Activated CD8-positive, alpha-beta memory T cell treated with anti-CD3 and anti-CD28 coated beads, Interleukin-2, amount 10 ng/mL, durations not matched to agents 7 days and 5 days (primary cell): ENCODE measurements around the gene CARD19. TPM values are rescaled to one million over a fixed set of nuclear protein-coding genes. Genes with fewer than 3 reads are reported as not detected.

Experiments used
- ATAC-seq: fragments of 150-1000 bp; cut with Tn5 transposase; one replicate; pipeline ENCODE4 v1.10.0; 2021; ENCODE audit warnings: moderate library complexity
- CTCF ChIA-PET: fragments of 350-600 bp; sonication (Branson Sonifier 250); formaldehyde crosslinking; loops from one replicate; lab custom pipeline; 2021; ENCODE audit warnings: antibody characterized with exemption; lab: Charles Lee
- DNase-seq: peaks from one replicate; pipeline ENCODE4 v3.0.0-alpha.2; 2020
- H3K27ac Mint-ChIP-seq: one replicate; pipeline ENCODE4 v1.8.0; 2021; ENCODE audit warnings: mild to moderate bottlenecking, mixed read lengths
- H3K27me3 Mint-ChIP-seq: one replicate; pipeline ENCODE4 v1.8.0; 2021; ENCODE audit warnings: mixed read lengths
- H3K36me3 Mint-ChIP-seq: one replicate; pipeline ENCODE4 v1.8.0; 2021; ENCODE audit warnings: mild to moderate bottlenecking, mixed read lengths
- H3K4me1 Mint-ChIP-seq: one replicate; pipeline ENCODE4 v1.8.0; 2021; ENCODE audit warnings: mixed read lengths
- H3K4me3 Mint-ChIP-seq: one replicate; pipeline ENCODE4 v1.8.0; 2021; ENCODE audit warnings: mild to moderate bottlenecking, moderate library complexity, mixed read lengths
- H3K9me3 Mint-ChIP-seq: one replicate; pipeline ENCODE4 v1.8.0; 2022; ENCODE audit warnings: low read depth, mixed read lengths
- total RNA-seq, 2 experiments: library from RNA; stranded (reverse); gene quantifications; one replicate each; pipeline ENCODE4 v1.2.3, GENCODE V29; 2021

Gene CARD19, protein sequence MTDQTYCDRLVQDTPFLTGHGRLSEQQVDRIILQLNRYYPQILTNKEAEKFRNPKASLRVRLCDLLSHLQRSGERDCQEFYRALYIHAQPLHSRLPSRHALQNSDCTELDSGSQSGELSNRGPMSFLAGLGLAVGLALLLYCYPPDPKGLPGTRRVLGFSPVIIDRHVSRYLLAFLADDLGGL
- 10 to 100 TPM; 45.0 to 83.0 TPM for total RNA-seq

DNA sequence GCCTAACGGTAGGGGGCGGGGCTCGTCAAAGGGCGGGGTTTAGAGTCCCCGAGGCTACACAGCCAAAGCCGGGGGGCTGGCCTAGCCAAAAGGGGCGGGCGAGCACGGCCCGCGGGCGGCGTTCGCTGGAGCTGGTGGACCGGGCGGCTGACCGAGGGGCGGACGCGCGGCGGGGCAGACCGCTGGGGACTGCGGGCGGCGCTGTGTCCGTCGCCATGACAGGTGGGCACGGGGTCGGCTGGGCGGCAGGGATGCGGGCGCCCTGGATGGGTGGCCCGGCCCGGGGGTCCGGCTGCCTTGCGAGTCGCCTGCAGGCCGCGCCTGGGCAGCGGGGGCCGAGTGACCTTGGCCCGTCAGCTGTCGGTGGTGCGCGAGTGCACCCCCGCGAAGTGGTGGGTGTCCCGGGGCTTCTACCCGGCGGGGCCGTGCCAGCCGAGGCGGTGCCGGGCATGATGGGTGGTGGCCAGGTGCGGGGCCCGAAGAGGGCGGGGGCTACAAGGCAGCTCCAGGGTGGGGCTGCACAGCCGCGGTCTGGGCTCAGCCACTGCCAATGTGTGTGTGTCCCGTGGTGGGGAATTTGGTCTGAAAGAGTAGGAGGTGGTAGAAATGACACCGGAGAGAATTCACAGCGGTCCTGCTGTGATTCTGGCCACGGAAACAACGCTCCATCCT, at the start of gene CARD19:
TSS of gene CARD19 (plus strand) at position 87 of the 672 bp plus-strand sequence. CDS start at position 216, 129 bp downstream.
- Mint-ChIP-seq H3K36me3 (peaks cover 29% of the 10 kb centered on the region), H3K27ac (peak within 1 kb of the TSS; percentile 100), H3K4me3 (peak within 1 kb of the TSS; percentile 88), H3K4me1 (peaks cover 75% of the 10 kb centered on the region), H3K9me3 (peaks cover 10% of the 10 kb centered on the region), H3K27me3 (no peaks in the 10 kb centered on the region)
- CTCF ChIA-PET = interaction anchor here (0.9 to 5.4 kb wide), 9 partner anchors 12 to 470 kb away, joined by 3 to 52 read pairs (median 4); no protein-coding TSS in a partner anchor
- DNase-seq (peak; percentile 73), ATAC-seq (peak; percentile 11)

DNA sequence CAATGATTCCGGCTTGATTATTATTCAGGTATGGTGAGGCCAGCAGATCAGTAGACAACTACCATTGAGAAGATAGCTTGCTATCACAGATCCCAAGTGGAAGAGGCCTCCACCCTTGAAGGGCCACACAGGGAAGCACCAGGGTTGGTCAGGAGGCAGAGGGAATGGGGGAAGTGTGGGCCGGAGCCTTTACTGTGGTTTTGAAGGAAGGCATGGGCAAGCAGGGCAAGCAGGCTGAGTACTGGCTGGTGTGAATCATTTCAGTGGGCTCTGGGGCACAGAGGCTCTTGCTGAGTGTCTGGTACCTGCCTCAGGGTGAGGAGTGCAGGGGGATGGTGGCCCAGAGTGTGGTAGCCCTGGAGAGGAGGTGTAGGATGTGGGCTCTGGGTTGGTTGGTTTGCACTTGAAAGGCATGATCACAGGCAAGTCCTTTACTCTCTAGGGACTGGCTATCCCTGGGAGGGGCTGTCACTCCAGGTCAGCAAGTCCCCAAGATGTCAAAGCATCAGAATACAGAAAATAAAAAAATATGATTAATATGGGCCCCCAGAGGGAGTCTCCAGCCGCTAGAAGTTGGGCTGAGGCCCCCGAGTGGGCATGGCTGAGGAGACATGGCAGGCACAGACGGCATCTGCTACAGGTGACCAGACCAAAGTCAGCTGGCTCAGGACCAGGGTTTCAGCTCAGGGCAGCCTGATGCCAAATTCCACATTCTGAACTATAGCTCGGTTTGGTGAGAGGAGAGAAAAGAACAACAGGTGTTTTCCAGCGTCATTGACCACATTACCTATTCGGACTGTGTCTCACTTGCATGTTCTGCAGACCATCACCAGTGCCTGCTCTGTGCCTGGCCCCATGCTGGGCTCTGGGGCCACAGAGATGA, 47.2 kb upstream of the CARD19 start:
- H3K4me3 Mint-ChIP-seq = no peak overlapping the region
- H3K9me3 Mint-ChIP-seq = peaks cover 2% of the 10 kb centered on the region
- ATAC-seq = peak; percentile 68
- CTCF ChIA-PET = no interaction called here
- H3K36me3 Mint-ChIP-seq = peaks cover 2% of the 10 kb centered on the region
- H3K27me3 Mint-ChIP-seq = peaks cover 4% of the 10 kb centered on the region
- peaks cover 7% of the 10 kb centered on the region for H3K4me1 Mint-ChIP-seq
- no peak overlapping the region for H3K27ac Mint-ChIP-seq
- DNase-seq = no peak

DNA sequence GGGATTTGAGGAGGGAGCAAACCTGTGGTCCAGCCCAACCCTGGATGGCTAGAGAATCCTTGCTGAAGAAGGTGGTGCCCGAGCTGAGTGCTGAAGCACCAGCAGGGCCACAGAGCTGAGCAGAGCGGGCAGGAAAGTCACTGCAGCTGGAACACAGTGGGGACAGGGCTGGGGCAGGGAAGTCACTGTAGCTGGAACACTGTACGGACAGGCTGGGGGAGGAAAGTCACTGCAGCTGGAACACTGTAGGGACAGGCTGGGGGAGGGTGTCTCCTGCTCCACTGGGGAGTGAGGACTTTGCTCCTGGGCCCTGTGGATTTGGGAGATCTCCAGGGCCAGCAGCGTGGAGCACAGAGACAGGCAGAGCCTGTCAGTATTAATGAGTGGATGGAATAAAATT, 46.5 kb upstream of the CARD19 start:
- Mint-ChIP-seq H3K4me1 (peaks cover 9% of the 10 kb centered on the region), H3K27ac (no peak overlapping the region)

DNA sequence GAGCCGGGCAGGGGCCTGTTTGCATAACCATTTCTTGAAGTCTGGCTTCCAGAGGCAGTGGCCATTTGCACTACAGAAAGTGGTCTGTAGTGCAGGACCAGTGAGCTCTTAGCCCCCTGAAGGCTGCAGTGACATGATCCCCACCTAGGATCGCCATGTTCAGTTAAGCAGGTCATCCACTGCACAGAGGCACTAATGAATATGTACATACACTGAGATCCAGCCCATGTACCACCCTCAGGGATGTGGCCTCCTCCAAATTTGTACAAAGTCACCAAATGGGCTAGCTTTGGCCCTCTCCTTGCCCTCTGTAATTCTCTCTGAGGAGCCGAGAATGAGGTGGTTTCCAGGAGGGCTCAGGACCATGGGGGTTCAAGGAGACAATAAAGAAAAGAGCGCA, 45.8 kb upstream of the CARD19 start:
- CTCF ChIA-PET = interaction anchor here (0.8 to 1.4 kb wide), 3 partner anchors 9 to 47 kb away, joined by 3 to 4 read pairs (median 4); no protein-coding TSS in a partner anchor
- no peak overlapping the region for H3K4me3 Mint-ChIP-seq
- H3K4me1 Mint-ChIP-seq = peaks cover 11% of the 10 kb centered on the region
- no peaks in the 10 kb centered on the region for H3K9me3 Mint-ChIP-seq
- H3K27me3 Mint-ChIP-seq = peaks cover 4% of the 10 kb centered on the region
- ATAC-seq (no peak), DNase-seq (no peak)
- H3K27ac Mint-ChIP-seq = no peak overlapping the region
- no peaks in the 10 kb centered on the region for H3K36me3 Mint-ChIP-seq

More for the DNA sequence above, 46.5 kb upstream of the CARD19 start:
- DNase-seq = no peak
- ATAC-seq = no peak
- H3K9me3 Mint-ChIP-seq = peaks cover 2% of the 10 kb centered on the region
- peaks cover 2% of the 10 kb centered on the region for H3K36me3 Mint-ChIP-seq
- CTCF ChIA-PET = interaction anchor here (0.8 to 1.4 kb wide), 2 partner anchors 10 to 46 kb away, joined by 3 to 4 read pairs; no protein-coding TSS in a partner anchor
- peaks cover 4% of the 10 kb centered on the region for H3K27me3 Mint-ChIP-seq
- no peak overlapping the region for H3K4me3 Mint-ChIP-seq

DNA sequence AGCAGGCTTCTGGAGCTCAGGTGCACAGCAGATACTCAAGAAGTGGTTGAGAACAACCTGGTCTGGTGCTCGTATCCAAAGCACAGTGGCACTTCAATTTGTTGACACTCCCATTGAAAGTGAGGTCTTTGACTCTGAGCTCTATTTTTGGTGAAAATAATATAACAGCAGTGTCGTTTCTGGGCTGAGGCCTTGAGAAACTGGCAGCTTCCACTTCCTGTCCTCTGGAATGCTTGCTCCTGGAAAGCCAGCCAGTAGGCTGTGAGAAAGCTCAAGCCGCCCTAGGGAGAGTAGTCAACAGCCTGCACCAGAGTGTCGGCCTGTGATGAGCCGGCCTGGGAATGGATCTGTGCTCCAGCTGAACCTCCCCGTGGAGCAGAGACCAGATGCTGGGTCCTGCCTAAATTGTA, 44.3 kb upstream of the CARD19 start:
- CTCF ChIA-PET = interaction anchor here (0.9 to 2.5 kb wide), 4 partner anchors 10 to 57 kb away, joined by 4 to 7 read pairs (median 5); no protein-coding TSS in a partner anchor
- Mint-ChIP-seq H3K4me1 (peaks cover 11% of the 10 kb centered on the region), H3K36me3 (no peaks in the 10 kb centered on the region), H3K27me3 (no peaks in the 10 kb centered on the region), H3K27ac (no peak overlapping the region), H3K4me3 (no peak overlapping the region), H3K9me3 (no peaks in the 10 kb centered on the region)
- ATAC-seq = no peak
- DNase-seq = no peak

DNA sequence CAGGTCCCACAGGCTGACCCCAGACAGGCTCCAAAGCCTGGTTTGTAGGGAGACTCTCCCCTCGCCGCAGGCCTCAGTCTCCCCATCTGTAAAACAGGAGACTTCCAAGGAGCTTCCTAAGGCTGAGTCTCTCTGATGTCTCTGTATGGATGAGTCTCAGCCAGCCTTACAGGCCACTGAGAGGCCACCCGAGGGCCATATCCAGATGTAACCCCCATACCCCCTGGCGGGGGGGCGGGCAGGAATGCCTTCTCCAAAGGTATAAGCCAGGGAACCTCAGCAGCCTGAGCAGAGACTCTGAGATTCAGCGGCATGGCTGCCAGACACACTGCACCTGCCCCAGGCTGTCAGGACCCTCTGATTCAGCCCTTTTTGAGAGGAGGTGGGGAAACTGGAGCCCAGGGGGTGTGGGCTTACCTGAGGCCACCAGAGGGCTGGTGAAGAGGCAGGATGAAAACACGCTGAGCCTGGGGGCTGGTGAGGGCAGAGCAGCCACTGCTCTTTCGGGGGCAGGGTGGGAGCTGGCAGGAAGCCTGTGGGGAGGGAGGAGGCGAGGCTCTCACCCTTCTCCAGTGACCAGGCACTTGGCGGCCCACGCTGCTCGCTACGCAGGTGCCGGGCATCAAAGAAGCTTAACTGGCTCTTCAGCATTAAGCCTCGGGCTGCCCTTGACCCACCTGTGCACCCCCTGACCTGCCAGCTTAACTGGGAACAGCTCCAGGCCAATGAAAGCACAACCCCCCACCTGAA, 43.1 kb upstream of the CARD19 start:
- H3K27me3 Mint-ChIP-seq = no peaks in the 10 kb centered on the region
- H3K27ac Mint-ChIP-seq = no peak overlapping the region
- CTCF ChIA-PET = interaction anchor here (0.6 to 2.5 kb wide), 4 partner anchors 27 to 63 kb away, joined by 3 to 7 read pairs (median 5); no protein-coding TSS in a partner anchor
- H3K4me1 Mint-ChIP-seq = peaks cover 14% of the 10 kb centered on the region
- H3K4me3 Mint-ChIP-seq = no peak overlapping the region
- ATAC-seq (no peak), DNase-seq (no peak)
- no peaks in the 10 kb centered on the region for H3K36me3 Mint-ChIP-seq
- no peaks in the 10 kb centered on the region for H3K9me3 Mint-ChIP-seq

DNA sequence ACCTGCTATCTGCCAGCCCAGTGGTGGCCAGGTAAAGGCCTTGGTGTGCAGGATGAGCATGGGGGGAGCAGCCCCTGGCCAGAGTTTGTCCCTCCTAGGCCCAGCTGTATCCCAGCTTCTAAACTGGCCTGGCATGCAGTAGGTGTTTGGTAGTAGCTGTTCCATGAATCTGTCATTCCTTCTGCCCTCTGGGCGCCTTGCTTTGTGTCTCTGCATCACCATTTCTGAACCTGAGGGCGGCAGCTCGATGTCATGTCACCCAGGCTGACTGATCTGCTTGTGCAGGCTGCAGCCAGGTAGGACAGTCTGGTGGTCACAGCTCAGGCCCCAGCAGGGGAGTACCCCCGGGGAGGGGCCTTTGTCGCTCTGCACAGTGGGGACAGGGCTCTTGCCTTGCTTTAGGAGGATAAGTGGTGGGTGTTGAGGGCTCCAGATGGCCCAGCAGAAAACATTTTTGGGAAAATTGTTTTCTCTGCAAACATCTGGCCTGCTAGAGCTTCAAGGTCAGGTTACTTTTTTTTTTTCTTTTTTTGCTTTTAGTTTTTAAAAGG, 42.2 kb upstream of the CARD19 start:
- H3K4me1 Mint-ChIP-seq = peaks cover 12% of the 10 kb centered on the region
- ATAC-seq (no peak), DNase-seq (no peak)
- no peaks in the 10 kb centered on the region for H3K9me3 Mint-ChIP-seq
- no peak overlapping the region for H3K4me3 Mint-ChIP-seq
- no peaks in the 10 kb centered on the region for H3K36me3 Mint-ChIP-seq
- CTCF ChIA-PET = interaction anchor here (2.4 to 2.5 kb wide), 2 partner anchors 28 to 55 kb away, joined by 6 to 7 read pairs; no protein-coding TSS in a partner anchor
- no peaks in the 10 kb centered on the region for H3K27me3 Mint-ChIP-seq
- H3K27ac Mint-ChIP-seq = no peak overlapping the region

DNA sequence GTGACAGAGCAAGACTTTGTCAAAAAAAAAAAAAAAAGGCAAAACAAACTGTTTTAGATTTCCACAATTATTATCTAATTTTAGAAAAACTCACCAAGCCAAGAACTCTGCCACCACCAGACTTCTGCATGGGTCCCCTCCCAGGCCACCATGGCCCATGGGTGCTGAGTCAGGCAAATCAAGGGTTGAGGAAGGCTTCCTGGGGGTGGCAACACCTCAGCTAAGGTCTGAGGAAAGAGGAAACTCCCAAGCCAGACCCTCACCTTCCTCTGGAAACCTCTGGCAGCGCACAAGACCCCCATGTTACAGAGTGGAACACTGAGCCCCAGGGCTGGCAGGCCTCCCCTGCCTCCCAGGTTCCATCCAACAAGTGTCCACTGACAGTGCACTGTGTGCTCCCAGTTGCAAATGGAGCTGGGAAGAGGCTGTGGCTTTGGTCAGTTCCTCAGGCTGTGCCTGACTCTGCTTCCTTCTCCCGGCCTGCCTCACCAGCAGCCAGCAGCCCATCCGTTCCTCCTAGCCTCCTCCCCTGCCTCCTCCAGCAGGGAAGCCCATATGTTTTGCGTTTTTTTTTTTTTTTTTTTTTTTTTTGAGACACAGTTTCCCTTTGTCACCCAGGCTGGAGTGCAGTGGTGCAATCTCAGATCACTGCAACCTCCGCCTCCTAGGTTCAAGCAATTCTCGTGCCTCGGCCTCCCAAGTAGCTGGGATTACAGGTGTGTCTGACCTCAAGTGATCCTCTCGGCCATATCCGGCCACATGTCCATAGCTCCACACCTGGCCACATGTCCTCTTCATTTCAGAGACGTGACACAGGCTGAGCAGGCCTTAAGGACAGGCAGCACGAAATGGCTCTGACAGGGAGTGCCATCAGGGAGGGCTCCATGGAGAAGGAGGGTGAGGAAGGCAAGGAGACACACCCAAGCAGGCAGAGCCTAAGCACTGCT, 41.0 kb upstream of the CARD19 start:
- Mint-ChIP-seq H3K9me3 (no peaks in the 10 kb centered on the region), H3K4me3 (no peak overlapping the region), H3K27ac (no peak overlapping the region), H3K4me1 (peaks cover 18% of the 10 kb centered on the region), H3K27me3 (no peaks in the 10 kb centered on the region), H3K36me3 (no peaks in the 10 kb centered on the region)
- no peak for DNase-seq
- CTCF ChIA-PET = interaction anchor here (1.0 kb wide), 1 partner anchor 15 kb away, joined by 3 read pairs; no protein-coding TSS in a partner anchor
- no peak for ATAC-seq

DNA sequence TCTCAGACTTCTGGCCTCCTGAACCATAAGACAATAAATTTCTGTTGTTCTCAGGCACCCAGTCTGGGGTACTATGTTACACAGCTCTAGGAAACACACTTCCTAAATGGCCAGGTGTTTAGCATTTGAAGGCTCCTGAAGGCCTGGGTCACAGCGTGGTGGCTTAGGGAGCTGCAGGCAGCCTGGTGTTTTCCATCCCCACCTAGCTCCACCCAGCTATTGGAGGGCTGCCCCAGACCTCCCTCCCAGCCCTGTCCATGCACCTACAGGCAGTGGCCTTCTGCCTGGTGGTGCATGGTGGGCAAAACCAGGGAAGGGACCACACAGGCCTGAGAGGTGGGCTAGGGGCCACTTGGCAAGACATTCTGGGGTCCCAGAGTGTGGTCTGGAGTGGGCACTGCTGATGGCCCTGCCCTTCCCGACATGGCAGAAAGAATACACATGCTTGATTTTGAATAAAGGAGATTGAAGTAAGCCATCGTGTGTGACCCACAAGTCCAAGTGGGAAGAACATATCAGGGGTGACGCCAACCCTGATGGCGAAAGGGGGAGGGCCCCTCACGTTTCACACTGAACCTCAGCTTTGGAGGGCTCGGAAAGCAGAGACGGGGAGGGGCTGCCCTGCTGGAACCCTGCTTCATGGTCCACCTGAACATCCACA, 38.8 kb upstream of the CARD19 start:
- no peak overlapping the region for H3K27ac Mint-ChIP-seq
- ATAC-seq (no peak), DNase-seq (no peak)
- CTCF ChIA-PET = interaction anchor here (0.6 kb wide), 1 partner anchor 100 kb away, joined by 3 read pairs; no protein-coding TSS in a partner anchor
- H3K4me3 Mint-ChIP-seq = no peak overlapping the region
- no peaks in the 10 kb centered on the region for H3K27me3 Mint-ChIP-seq
- no peaks in the 10 kb centered on the region for H3K9me3 Mint-ChIP-seq
- peaks cover 39% of the 10 kb centered on the region for H3K4me1 Mint-ChIP-seq
- peaks cover 3% of the 10 kb centered on the region for H3K36me3 Mint-ChIP-seq

DNA sequence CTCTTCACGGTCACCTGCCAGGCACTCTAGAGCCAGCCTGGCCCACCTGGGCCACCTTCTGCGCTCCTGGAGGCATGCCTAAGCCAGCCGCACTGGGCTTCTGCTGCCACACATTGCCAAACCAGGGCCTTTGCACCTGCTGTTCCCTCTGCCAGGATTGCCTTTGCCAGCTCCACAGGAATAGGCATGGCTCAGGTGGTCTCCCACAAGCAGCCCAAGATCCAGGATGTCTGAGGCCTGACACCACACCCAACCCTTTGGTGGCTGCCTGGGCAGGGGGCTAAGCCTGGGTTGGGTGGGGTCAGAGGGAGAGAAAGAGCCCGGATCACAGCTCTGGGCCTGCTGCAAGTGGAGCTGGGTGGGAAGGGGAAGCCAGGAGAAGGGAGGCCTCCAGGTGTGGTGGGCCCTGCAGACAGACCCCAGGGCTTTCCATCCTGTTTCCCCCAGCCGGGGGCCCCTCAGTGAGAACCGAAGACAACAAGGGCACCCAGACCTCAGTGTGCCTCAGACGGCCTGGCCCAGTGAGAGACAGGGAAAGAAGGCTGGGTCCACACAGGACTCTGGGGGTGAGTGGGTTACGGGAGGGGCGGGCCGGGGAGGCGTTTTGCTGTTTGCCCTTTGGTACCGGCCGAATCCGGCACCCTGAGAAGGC, 38.2 kb upstream of the CARD19 start:
- CTCF ChIA-PET = interaction anchor here (0.6 kb wide), 1 partner anchor 100 kb away, joined by 3 read pairs; no protein-coding TSS in a partner anchor
- ATAC-seq (peak; percentile 7), DNase-seq (no peak)
- H3K4me3 Mint-ChIP-seq = peak overlapping the region; percentile 46
- no peaks in the 10 kb centered on the region for H3K9me3 Mint-ChIP-seq
- no peaks in the 10 kb centered on the region for H3K27me3 Mint-ChIP-seq
- H3K4me1 Mint-ChIP-seq = peaks cover 46% of the 10 kb centered on the region
- H3K27ac Mint-ChIP-seq = peak overlapping the region; percentile 63
- peaks cover 7% of the 10 kb centered on the region for H3K36me3 Mint-ChIP-seq
